Progenitor cell of endocrine pancreas (in vitro differentiated cells): Measurements from ENCODE around the gene PHAF1. TPM values are rescaled to one million over a fixed set of nuclear protein-coding genes. Genes with fewer than 3 reads are reported as not detected.

Source experiments
- DNase-seq: peaks from one replicate; pipeline ENCODE4 v3.0.0; 2021; ENCODE audit warnings: low spot score; ENCODE audit not compliant: unreplicated experiment
- H3K27ac Mint-ChIP-seq: 2 replicates; pipeline ENCODE4 v1.8.0; 2021; ENCODE audit warnings: mild to moderate bottlenecking, moderate library complexity, mixed read lengths
- H3K27me3 Mint-ChIP-seq: 2 replicates; pipeline ENCODE4 v1.8.0; 2021; ENCODE audit warnings: mixed read lengths
- H3K36me3 Mint-ChIP-seq: 2 replicates; pipeline ENCODE4 v1.8.0; 2022; ENCODE audit warnings: mixed read lengths; ENCODE audit not compliant: insufficient read depth
- H3K4me1 Mint-ChIP-seq: 2 replicates; pipeline ENCODE4 v1.8.0; 2021; ENCODE audit warnings: low read depth, mixed read lengths
- H3K4me3 Mint-ChIP-seq: 2 replicates; pipeline ENCODE4 v1.8.0; 2021; ENCODE audit warnings: low read depth, mild to moderate bottlenecking, moderate library complexity, mixed read lengths
- H3K9me3 Mint-ChIP-seq: 2 replicates; pipeline ENCODE4 v1.8.0; 2021; ENCODE audit warnings: low read depth, mixed read lengths
- total RNA-seq: library from RNA; stranded (reverse); gene quantifications from 2 replicates; pipeline ENCODE4 v1.2.1, GENCODE V29; 2021
- TF ChIP-seq, protein P1 (sequence below): fragments of 200-600 bp; sonication (generic); IDR thresholded peaks from one replicate; pipeline ENCODE4 v1.5.0; 2021; ENCODE audit warnings: antibody characterized with exemption, mild to moderate bottlenecking; ENCODE audit not compliant: unreplicated experiment

The PHAF1 gene
- total RNA-seq, 1 donor from 2014 or later, result 21.0 TPM

DNA sequence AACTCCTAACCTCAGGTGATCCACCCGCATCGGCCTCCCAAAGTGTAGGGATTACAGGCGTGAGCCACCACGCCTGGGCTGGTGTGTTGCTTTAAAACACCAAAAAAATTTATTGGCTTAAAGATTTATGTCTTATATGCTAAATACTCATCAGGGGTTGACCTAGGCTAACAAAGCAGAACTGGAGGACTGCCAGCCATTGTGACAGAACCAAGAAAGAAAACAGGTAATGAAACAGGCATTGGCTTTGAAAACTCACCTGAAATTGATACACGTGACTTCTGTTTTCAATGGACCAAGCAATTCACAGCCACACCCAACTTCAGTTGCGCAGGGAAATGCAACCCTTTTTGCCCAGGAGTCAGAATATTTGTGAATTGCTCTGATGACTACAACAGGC, 4.9 kb upstream of the PHAF1 start:
- TF ChIP-seq, protein P1, sequence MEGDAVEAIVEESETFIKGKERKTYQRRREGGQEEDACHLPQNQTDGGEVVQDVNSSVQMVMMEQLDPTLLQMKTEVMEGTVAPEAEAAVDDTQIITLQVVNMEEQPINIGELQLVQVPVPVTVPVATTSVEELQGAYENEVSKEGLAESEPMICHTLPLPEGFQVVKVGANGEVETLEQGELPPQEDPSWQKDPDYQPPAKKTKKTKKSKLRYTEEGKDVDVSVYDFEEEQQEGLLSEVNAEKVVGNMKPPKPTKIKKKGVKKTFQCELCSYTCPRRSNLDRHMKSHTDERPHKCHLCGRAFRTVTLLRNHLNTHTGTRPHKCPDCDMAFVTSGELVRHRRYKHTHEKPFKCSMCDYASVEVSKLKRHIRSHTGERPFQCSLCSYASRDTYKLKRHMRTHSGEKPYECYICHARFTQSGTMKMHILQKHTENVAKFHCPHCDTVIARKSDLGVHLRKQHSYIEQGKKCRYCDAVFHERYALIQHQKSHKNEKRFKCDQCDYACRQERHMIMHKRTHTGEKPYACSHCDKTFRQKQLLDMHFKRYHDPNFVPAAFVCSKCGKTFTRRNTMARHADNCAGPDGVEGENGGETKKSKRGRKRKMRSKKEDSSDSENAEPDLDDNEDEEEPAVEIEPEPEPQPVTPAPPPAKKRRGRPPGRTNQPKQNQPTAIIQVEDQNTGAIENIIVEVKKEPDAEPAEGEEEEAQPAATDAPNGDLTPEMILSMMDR, result no peak
- no peaks in the 10 kb centered on the region for H3K9me3 Mint-ChIP-seq
- DNase-seq, result no peak
- H3K4me3 Mint-ChIP-seq, result no peak overlapping the region
- H3K36me3 Mint-ChIP-seq, result peaks cover 1% of the 10 kb centered on the region
- no peaks in the 10 kb centered on the region for H3K27me3 Mint-ChIP-seq
- H3K4me1 Mint-ChIP-seq, result peaks cover 5% of the 10 kb centered on the region
- H3K27ac Mint-ChIP-seq, result no peak overlapping the region

DNA sequence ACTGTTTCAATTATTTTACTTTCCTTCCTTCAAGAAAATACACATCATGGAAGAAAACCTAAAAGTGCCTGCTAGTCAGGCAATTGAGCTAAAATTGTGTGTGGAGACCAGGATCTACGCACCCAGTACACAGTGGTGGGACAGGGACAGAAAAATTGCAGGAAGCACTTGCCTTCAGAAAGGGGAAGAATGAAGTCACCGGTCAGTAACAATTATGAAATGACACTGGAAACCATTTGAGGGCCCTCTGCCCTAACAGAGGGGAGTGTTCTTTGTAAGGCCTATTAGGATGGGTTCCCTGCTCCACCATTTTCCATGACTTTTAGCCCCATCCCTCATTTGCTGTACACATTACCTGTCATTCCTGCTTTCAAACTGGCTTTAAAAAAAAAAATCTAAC, 4.5 kb upstream of the PHAF1 start:
- no peak for DNase-seq
- Mint-ChIP-seq H3K9me3 (no peaks in the 10 kb centered on the region), H3K4me1 (peaks cover 5% of the 10 kb centered on the region), H3K36me3 (peaks cover 1% of the 10 kb centered on the region), H3K27me3 (no peaks in the 10 kb centered on the region), H3K4me3 (no peak overlapping the region), H3K27ac (peak overlapping the region; percentile 78)
- TF ChIP-seq, protein P1, result no peak

DNA sequence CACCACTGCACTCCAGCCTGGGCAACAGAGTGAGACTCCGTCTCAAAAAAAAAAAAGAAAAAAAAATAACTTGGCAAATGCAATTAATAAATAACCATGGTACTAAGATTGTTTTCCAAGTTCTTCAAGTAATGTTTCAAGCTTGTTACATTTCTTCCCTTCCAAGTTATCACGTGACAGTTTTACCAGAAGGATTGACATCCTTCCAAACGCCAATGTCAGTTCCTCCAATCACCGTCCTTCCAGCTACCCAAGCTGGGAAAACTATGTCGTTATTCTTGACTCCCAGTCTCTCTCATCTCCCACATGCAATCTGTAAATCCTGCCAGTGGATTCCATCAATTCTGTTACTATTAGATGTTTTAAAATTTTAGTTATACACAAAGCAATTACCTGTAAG, 3.9 kb upstream of the PHAF1 start:
- H3K4me3 Mint-ChIP-seq, result no peak overlapping the region
- no peak for DNase-seq
- H3K36me3 Mint-ChIP-seq, result peaks cover 1% of the 10 kb centered on the region
- H3K9me3 Mint-ChIP-seq, result no peaks in the 10 kb centered on the region
- peak overlapping the region; percentile 25 for H3K27ac Mint-ChIP-seq
- TF ChIP-seq, protein P1, result no peak
- H3K27me3 Mint-ChIP-seq, result no peaks in the 10 kb centered on the region
- peaks cover 10% of the 10 kb centered on the region for H3K4me1 Mint-ChIP-seq

DNA sequence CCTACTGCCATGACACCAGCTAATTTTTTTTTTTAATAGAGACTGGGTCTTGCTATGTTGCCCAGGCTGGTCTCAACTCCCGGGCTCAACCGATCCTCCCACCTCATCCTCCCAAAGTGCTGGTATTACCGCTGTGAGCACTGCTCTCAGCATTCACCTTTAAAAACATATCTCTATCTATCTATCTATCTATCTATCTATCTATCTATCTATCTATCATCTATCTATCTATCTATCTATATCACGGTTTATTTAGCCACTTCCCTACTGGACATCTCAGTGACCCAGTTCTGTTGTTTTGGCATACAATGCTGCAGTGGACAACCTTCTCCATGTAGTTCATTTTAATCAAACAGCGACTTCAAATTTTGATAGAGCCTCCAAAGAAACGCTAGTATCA, 1.3 kb upstream of the PHAF1 start:
- Mint-ChIP-seq H3K9me3 (no peaks in the 10 kb centered on the region), H3K27me3 (no peaks in the 10 kb centered on the region), H3K4me1 (peaks cover 18% of the 10 kb centered on the region), H3K4me3 (no peak overlapping the region), H3K27ac (no peak overlapping the region), H3K36me3 (peaks cover 2% of the 10 kb centered on the region)
- TF ChIP-seq, protein P1, result no peak
- DNase-seq, result no peak

DNA sequence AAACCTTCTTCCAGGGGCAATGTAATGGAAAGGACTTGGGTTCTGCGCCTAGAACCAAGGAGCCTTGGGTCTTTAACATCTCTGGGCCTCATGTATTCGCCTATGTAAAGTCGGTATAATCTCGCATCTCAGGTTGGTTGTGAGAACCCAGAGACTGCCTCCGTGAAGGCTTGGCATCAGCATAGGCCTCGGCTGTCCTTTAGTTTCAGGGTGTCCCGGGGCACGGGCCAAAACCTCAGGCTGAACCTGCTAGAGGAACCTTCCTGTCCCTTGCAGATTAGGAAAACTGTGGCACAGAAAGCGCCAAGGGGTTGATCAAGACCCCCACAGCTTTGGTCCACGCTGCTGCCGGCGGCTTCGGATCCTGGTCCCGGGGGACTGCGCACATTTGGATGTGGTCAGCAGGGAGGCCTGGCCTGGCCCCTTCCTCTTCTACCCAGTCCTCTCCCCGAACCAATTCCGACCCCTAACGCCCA, 772 bp upstream of the PHAF1 start:
- no peak for DNase-seq
- Mint-ChIP-seq H3K4me1 (peaks cover 18% of the 10 kb centered on the region), H3K4me3 (peak overlapping the region; percentile 98), H3K9me3 (no peaks in the 10 kb centered on the region), H3K27ac (peak overlapping the region; percentile 96), H3K27me3 (no peaks in the 10 kb centered on the region), H3K36me3 (peaks cover 2% of the 10 kb centered on the region)
- TF ChIP-seq, protein P1, result no peak
